Testis (tissue), 2 donors: ENCODE measurements around the gene ADPRH.

Experiments
- CTCF ChIP-seq, 3 experiments: fragments of 450-650 bp in 2 of 3; fragments of 200-600 bp in 1 of 3; sonication (generic) in 1 of 3; IDR thresholded peaks; one replicate each; pipeline ENCODE4 v1.5.1; 2016 to 2019; ENCODE audit warnings: antibody characterized with exemption in 3 of 3, mild to moderate bottlenecking in 2 of 3, moderate library complexity in 1 of 3
- POLR2A ChIP-seq: fragments of 450-650 bp; IDR thresholded peaks from one replicate; pipeline ENCODE4 v1.6.1; 2017; ENCODE audit warnings: antibody characterized with exemption, mild to moderate bottlenecking, moderate library complexity

- no peak for TF ChIP-seq CTCF (IDR thresholded peaks at IDR 0.05)
- no peak for TF ChIP-seq POLR2A
Measured at GRCh38 chr3:119627461-119627860, 48.2 kb downstream of the ADPRH start.
